ENCODE measurements around the gene SETD4. TPM values are rescaled to one million over a fixed set of nuclear protein-coding genes. Genes with fewer than 3 reads are reported as not detected.

Gene SETD4
- total RNA-seq, 1 donor, result 15.1 TPM

DNA sequence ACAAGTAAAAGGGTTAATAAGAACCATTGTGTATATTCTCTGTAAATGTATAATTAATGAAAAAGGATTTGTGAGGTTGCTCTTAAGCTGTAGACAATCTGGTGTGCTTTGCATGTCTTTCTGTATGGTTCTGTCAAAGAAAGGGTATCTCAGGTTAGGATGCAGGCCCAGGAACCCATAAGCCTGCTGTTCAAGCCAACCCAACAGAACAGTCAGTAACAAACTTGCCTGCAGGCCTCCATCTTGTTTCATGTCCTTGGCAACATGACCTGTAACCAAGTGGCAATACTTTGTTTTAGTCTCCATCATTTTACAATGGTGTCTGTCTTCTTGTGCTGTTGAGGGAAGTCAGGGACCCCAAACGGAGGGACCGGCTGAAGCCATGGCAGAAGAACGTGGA, 38.7 kb upstream of the SETD4 start:
- DNase-seq (ENCODE audit: low read depth), result no peak
- TF ChIP-seq, protein P1, sequence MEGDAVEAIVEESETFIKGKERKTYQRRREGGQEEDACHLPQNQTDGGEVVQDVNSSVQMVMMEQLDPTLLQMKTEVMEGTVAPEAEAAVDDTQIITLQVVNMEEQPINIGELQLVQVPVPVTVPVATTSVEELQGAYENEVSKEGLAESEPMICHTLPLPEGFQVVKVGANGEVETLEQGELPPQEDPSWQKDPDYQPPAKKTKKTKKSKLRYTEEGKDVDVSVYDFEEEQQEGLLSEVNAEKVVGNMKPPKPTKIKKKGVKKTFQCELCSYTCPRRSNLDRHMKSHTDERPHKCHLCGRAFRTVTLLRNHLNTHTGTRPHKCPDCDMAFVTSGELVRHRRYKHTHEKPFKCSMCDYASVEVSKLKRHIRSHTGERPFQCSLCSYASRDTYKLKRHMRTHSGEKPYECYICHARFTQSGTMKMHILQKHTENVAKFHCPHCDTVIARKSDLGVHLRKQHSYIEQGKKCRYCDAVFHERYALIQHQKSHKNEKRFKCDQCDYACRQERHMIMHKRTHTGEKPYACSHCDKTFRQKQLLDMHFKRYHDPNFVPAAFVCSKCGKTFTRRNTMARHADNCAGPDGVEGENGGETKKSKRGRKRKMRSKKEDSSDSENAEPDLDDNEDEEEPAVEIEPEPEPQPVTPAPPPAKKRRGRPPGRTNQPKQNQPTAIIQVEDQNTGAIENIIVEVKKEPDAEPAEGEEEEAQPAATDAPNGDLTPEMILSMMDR (IDR thresholded peaks at IDR 0.05; ENCODE audit: insufficient read depth, low read depth, low read length), result no peak
- H3K4me3 ChIP-seq (ENCODE audit: low read depth, low read length), result no peak overlapping the region

DNA sequence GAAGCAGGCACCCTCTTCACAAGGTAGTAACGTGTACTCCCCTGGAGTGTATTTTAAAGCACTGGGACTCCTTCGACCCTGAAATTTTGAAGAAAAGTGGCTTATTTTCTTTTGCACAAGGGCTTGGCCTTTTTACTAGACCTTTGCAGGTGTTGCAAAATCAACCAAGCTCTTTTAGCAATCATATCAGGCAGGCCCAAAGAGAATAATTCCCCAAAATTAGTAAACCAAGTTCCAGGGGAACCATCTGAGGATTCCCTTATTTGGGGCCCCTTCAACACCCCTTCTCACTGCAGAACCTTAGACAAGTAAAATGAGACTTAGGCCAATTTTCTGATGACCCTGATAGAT, 37.8 kb upstream of the SETD4 start:
- TF ChIP-seq, protein P1 (IDR thresholded peaks at IDR 0.05; ENCODE audit: insufficient read depth, low read depth, low read length), result no peak
- H3K4me3 ChIP-seq (ENCODE audit: low read depth, low read length), result no peak overlapping the region
- DNase-seq (ENCODE audit: low read depth), result no peak

GRCh38 chr21:36097427-36098181, 37.3 kb upstream of the SETD4 start:
- peak; percentile 13 for DNase-seq (ENCODE audit: low read depth)
- TF ChIP-seq, protein P1 (IDR thresholded peaks at IDR 0.05; ENCODE audit: insufficient read depth, low read depth, low read length), result no peak
- H3K4me3 ChIP-seq (ENCODE audit: low read depth, low read length), result no peak overlapping the region

DNA sequence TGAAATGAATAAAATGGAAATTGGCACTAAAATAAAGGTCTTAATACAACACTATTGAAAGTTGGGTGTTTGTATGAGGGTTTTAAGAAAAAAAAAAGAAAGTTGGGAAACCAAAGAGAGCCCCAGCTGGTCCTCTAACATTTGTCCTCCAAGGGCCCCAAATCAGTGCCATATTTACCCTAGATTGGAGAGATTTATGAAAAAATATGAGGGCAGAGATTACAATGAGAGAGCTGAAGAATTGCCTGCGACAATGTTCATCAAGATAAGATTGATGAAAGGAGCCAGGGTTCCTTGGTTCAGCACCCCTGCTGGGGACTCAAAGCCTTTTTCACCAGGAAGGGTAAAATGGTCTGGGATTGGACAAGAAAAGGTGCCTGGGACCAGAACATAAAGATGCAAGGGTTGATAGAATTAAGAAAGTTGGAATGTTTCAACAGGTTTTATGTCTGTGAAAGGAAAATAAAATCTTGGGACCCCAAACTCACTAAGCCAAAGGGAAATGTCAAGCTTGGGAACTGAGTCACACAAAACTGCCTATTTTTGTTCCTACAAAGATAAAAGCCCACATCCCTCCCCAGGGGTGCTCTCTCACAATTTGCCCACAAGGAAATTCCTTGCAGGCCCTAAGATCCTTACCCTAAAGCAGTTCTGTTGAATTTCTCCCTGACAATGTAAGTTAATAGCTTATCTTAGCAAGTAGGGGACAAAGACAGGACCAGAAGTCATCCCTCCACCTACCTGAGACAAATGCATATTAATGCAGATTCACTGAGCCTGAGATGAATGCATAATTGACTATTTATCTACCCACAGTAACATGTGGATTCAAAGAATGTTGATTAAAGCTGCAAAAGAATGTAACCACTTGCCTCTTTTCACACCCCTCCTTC, 36.3 kb upstream of the SETD4 start:
- no peak for DNase-seq (ENCODE audit: low read depth)
- no peak overlapping the region for H3K4me3 ChIP-seq (ENCODE audit: low read depth, low read length)
- TF ChIP-seq, protein P1 (IDR thresholded peaks at IDR 0.05; ENCODE audit: insufficient read depth, low read depth, low read length), result no peak

DNA sequence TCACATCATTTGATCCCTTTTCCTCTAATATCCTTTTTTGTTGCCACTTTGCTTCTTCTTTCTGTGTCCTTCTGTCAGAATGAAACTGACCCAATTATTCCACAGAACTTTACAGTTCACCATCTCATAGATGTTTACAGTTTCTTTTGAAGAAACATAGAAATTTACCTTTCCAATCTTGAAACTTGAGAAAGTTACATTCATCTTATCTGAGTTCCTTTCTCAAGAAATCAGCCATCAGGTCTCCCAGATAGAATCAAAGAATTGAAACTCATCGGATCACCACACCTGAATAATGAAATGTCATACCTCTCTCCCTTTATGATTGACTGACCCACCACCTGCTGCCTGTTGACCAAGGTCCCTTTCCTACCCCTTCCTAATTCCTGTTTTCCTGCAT, 33.2 kb upstream of the SETD4 start:
- DNase-seq (ENCODE audit: low read depth), result no peak
- TF ChIP-seq, protein P1 (IDR thresholded peaks at IDR 0.05; ENCODE audit: insufficient read depth, low read depth, low read length), result no peak
- H3K4me3 ChIP-seq (ENCODE audit: low read depth, low read length), result no peak overlapping the region

GRCh38 chr21:36092681-36093080, 32.4 kb upstream of the SETD4 start:
- TF ChIP-seq, protein P1 (IDR thresholded peaks at IDR 0.05; ENCODE audit: insufficient read depth, low read depth, low read length), result no peak
- DNase-seq (ENCODE audit: low read depth), result no peak

More at GRCh38 chr21:36092681-36093080, 32.4 kb upstream of the SETD4 start:
- H3K4me3 ChIP-seq (ENCODE audit: low read depth, low read length), result no peak overlapping the region

All from fibroblast of villous mesenchyme (primary cell).